Nephron (organoid): Measurements from ENCODE around the gene TBCCD1.
A peak's percentile ranks its signal among the peaks of the same experiment; 100 is the strongest.

Experiments used
- H3K27ac Mint-ChIP-seq, 3 experiments: 2 replicates each; pipeline ENCODE4 v1.8.0; 2020; ENCODE audit warnings: mixed read lengths in 3 of 3, mild to moderate bottlenecking in 2 of 3, moderate library complexity in 1 of 3
- H3K27me3 Mint-ChIP-seq: 2 replicates; pipeline ENCODE4 v1.8.0; 2021; ENCODE audit warnings: low read depth, mild to moderate bottlenecking, moderate library complexity, mixed read lengths
- H3K36me3 Mint-ChIP-seq: 2 replicates; pipeline ENCODE4 v1.8.0; 2020; ENCODE audit warnings: low read depth, mixed read lengths
- H3K4me1 Mint-ChIP-seq: 2 replicates; pipeline ENCODE4 v1.8.0; 2020; ENCODE audit warnings: mixed read lengths
- H3K4me3 Mint-ChIP-seq, 3 experiments: 2 replicates each; pipeline ENCODE4 v1.8.0; 2020; ENCODE audit warnings: mild to moderate bottlenecking in 3 of 3, mixed read lengths in 3 of 3, moderate library complexity in 2 of 3
- H3K9me3 Mint-ChIP-seq: 2 replicates; pipeline ENCODE4 v1.8.0; 2020; ENCODE audit warnings: mixed read lengths
- TF ChIP-seq, protein P1 (sequence below), 3 experiments: fragments of 200-600 bp; sonication (generic); IDR thresholded peaks; one replicate each; pipeline ENCODE4 v1.5.0; 2021; ENCODE audit warnings: antibody characterized with exemption in 3 of 3; ENCODE audit not compliant: unreplicated experiment in 3 of 3

TBCCD1 gene, protein sequence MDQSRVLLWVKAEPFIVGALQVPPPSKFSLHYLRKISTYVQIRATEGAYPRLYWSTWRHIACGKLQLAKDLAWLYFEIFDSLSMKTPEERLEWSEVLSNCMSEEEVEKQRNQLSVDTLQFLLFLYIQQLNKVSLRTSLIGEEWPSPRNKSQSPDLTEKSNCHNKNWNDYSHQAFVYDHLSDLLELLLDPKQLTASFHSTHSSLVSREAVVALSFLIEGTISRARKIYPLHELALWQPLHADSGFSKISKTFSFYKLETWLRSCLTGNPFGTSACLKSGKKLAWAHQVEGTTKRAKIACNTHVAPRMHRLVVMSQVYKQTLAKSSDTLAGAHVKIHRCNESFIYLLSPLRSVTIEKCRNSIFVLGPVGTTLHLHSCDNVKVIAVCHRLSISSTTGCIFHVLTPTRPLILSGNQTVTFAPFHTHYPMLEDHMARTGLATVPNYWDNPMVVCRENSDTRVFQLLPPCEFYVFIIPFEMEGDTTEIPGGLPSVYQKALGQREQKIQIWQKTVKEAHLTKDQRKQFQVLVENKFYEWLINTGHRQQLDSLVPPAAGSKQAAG

DNA sequence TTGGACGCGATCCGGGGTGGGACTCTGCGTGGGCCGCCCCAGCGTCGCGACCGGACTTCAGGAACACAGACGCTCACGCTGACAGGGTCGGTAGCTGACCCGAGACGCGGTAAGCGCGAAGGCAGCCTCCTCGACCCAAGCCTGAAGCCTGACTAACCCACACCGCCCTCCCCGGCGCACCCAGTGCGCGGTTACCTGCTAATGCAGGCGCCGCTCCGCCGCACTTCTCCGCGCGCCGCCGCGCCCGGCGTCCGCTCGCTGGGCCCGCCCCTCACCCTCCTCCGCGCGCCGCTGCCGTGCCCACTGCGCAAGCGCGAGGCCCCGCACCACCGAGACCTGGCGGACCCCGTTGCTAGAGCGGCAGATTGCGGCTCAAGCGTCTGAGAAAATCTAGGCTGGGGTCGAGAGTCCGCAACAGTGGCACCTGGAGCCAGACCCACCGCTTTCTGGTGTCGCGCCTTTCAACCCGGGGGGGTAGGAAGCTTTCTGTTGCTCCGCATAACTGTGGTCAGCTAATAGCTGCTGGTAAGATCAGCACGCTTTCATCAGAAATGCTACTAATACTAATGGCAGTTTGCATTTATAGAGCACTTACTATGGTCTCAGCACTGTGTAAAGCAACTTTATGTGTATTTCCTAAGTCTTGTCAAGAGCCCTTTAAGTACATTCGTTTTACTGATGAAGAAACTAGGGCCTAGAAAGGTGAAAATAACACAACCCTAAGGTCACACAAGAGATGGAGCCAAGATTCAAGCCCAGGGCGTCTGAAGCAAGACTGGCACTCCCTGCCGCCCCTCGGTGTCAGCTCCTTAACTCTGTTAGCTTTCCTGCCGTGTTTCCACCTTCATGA lies at the start of gene TBCCD1:
Gene TBCCD1, minus strand, starts transcription at position 268 of the 850 bp plus-strand sequence. CDS start 3,010 bp downstream, outside the sequence.
- Mint-ChIP-seq H3K4me3 (peak within 1 kb of the TSS; percentile 88 to 95 (median 89)), H3K9me3 (no peaks in the 10 kb centered on the region), H3K27me3 (no peaks in the 10 kb centered on the region), H3K4me1 (peaks cover 43% of the 10 kb centered on the region), H3K36me3 (peaks cover 5% of the 10 kb centered on the region), H3K27ac (peak within 1 kb of the TSS; percentile 80 to 98 (median 90))
- TF ChIP-seq, protein P1, sequence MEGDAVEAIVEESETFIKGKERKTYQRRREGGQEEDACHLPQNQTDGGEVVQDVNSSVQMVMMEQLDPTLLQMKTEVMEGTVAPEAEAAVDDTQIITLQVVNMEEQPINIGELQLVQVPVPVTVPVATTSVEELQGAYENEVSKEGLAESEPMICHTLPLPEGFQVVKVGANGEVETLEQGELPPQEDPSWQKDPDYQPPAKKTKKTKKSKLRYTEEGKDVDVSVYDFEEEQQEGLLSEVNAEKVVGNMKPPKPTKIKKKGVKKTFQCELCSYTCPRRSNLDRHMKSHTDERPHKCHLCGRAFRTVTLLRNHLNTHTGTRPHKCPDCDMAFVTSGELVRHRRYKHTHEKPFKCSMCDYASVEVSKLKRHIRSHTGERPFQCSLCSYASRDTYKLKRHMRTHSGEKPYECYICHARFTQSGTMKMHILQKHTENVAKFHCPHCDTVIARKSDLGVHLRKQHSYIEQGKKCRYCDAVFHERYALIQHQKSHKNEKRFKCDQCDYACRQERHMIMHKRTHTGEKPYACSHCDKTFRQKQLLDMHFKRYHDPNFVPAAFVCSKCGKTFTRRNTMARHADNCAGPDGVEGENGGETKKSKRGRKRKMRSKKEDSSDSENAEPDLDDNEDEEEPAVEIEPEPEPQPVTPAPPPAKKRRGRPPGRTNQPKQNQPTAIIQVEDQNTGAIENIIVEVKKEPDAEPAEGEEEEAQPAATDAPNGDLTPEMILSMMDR (IDR thresholded peaks at IDR 0.05; ENCODE audit: unreplicated experiment in 3 of 3) = no peak

DNA sequence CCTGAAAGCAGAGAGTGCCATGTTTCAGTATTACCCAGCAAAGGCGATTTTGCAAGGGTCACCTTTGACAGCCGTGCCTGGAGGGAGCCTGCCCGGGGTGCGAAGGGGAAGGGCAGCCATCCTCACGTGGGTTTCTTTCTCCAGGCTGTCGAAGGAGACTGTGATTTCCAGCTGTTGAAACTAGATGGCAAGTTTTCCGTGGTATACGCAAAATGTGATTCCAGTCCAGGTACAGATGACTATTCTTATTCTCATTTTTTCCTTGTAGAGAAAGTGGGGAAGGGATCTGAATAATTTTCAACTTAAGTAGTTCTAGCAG lies 49.1 kb upstream of the TBCCD1 start:
- H3K27me3 Mint-ChIP-seq = peaks cover 57% of the 10 kb centered on the region
- no peaks in the 10 kb centered on the region for H3K9me3 Mint-ChIP-seq
- no peaks in the 10 kb centered on the region for H3K36me3 Mint-ChIP-seq
- H3K27ac Mint-ChIP-seq = no peak overlapping the region
- no peak overlapping the region for H3K4me3 Mint-ChIP-seq
- peaks cover 20% of the 10 kb centered on the region for H3K4me1 Mint-ChIP-seq
- TF ChIP-seq, protein P1 (IDR thresholded peaks at IDR 0.05; ENCODE audit: unreplicated experiment in 3 of 3) = no peak

DNA sequence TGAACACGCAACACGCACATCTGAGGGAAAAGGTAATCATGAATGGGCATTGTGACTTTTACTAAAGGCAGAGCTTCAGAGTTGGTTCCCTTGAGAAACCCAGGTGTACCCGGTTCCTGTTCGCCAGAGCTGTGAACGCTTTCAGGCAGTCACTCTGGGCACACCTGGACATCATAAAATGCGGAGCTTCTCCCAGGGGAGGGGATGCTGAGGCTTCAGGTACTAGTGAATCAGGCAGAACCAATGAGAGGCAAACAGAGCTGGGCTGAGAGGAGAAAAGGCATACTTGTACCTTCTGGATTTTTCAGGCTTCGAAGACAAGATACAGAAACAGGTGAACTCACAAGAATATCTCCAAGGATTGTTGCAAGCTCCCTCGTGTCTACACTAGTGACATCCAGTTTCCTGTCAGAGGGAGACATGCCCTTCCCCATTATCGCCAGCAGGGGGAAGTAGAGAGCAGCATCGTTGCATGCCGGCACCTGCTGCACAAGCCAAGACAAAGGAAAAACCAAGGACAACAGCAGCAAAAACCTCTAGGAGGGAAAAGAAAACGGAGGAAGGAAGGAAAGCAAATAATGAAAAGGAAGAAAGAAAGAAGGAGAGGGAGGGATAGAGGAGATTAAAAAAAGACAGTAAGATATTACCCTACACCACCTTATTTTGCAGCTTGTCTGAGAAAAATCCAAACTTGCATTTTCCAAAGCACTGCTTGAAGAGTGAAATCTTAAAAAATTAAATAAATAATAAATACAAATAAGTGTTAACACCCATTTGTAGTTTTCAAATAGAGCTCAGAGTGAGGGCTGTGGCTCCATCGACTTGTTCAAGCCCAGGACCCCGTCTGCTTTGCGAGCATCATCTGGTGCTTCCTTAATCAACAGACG lies 47.7 kb upstream of the TBCCD1 start:
- Mint-ChIP-seq H3K4me1 (peaks cover 20% of the 10 kb centered on the region), H3K27me3 (peaks cover 49% of the 10 kb centered on the region), H3K27ac (peak overlapping the region in 1 of 3 experiments; percentile 7), H3K4me3 (peak overlapping the region in 1 of 3 experiments; percentile 27), H3K36me3 (no peaks in the 10 kb centered on the region), H3K9me3 (no peaks in the 10 kb centered on the region)
- TF ChIP-seq, protein P1 (IDR thresholded peaks at IDR 0.05; ENCODE audit: unreplicated experiment in 3 of 3) = peak; percentile 97 to 98 (median 97)

DNA sequence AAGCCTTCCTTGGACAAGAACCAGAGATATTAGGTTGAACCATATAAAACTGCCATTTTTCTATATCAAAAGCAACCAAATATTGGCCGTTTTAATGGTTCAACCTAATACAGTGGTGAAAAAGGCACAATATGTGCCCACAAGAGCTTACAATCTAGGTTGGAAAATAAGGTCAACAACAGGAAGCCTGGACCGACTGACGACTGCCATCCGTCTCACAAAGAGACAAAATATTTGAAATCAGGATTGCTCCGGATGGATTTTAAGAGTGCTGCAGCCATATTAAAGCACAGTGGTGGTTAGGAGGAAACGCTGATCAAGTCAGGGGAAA lies 47.1 kb upstream of the TBCCD1 start:
- Mint-ChIP-seq H3K9me3 (no peaks in the 10 kb centered on the region), H3K36me3 (no peaks in the 10 kb centered on the region)

More for the DNA sequence above, 47.1 kb upstream of the TBCCD1 start:
- H3K4me1 Mint-ChIP-seq = peaks cover 20% of the 10 kb centered on the region
- H3K4me3 Mint-ChIP-seq = no peak overlapping the region
- H3K27me3 Mint-ChIP-seq = peaks cover 49% of the 10 kb centered on the region
- H3K27ac Mint-ChIP-seq = no peak overlapping the region
- TF ChIP-seq, protein P1 (IDR thresholded peaks at IDR 0.05; ENCODE audit: unreplicated experiment in 3 of 3) = no peak
